ENCODE data around the gene KIAA1191. TPM values are rescaled to one million over a fixed set of nuclear protein-coding genes. Genes with fewer than 3 reads are reported as not detected.

KIAA1191 gene
- total RNA-seq, 1 donor from 2014 or later, result 103 TPM

DNA sequence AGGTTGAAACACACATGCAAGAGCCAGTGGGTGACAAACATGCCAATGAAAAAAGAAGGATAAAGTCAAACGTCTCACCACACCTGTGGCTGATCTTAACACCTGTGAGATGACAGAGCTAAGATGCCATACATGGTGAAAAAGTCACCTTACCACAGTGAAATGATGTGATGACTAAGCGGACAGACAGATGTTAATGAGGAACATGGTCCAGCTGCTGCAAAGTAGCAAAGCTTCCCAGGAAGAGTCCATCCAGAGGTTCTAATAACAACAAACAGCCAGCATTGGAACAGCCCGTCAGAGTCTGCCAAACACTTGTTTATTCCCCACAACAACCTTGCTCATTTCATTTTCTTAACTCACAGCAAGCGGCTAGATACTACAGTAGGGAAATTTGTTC is 1.9 kb downstream of the KIAA1191 start:
- Mint-ChIP-seq H3K27me3 (ENCODE audit: low read depth) (no peaks in the 10 kb centered on the region), H3K4me3 (ENCODE audit: unreplicated experiment) (peak overlapping the region; percentile 97), H3K9me3 (ENCODE audit: low read depth) (no peaks in the 10 kb centered on the region), H3K4me1 (ENCODE audit: low read depth) (peaks cover 25% of the 10 kb centered on the region), H3K36me3 (ENCODE audit: low read depth) (peaks cover 7% of the 10 kb centered on the region), H3K27ac (ENCODE audit: unreplicated experiment) (no peak overlapping the region)
- no peak for DNase-seq (ENCODE audit: low spot score)
- TF ChIP-seq, protein P1, sequence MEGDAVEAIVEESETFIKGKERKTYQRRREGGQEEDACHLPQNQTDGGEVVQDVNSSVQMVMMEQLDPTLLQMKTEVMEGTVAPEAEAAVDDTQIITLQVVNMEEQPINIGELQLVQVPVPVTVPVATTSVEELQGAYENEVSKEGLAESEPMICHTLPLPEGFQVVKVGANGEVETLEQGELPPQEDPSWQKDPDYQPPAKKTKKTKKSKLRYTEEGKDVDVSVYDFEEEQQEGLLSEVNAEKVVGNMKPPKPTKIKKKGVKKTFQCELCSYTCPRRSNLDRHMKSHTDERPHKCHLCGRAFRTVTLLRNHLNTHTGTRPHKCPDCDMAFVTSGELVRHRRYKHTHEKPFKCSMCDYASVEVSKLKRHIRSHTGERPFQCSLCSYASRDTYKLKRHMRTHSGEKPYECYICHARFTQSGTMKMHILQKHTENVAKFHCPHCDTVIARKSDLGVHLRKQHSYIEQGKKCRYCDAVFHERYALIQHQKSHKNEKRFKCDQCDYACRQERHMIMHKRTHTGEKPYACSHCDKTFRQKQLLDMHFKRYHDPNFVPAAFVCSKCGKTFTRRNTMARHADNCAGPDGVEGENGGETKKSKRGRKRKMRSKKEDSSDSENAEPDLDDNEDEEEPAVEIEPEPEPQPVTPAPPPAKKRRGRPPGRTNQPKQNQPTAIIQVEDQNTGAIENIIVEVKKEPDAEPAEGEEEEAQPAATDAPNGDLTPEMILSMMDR (IDR thresholded peaks at IDR 0.05), result no peak

DNA sequence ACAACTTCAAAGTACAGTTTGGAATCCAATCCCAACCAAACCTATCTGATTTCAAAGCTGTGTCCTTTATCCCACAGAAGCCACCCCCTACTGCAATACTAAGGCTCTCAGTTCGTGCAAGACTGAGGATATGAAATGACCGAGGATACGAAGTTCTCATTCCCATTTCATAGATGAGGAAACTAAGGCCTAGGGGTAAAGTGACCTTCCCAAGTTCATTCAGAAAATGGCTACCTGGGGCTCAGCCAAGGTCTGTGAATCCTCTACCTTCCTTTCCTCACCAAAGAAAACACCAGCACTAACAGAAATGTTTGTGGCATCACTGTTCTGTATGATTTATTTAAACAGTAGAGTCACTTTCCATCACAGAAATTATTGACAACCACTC is 5.4 kb downstream of the KIAA1191 start:
- Mint-ChIP-seq H3K27ac (ENCODE audit: unreplicated experiment) (no peak overlapping the region), H3K4me3 (ENCODE audit: unreplicated experiment) (no peak overlapping the region), H3K4me1 (ENCODE audit: low read depth) (peaks cover 17% of the 10 kb centered on the region), H3K36me3 (ENCODE audit: low read depth) (peaks cover 30% of the 10 kb centered on the region), H3K27me3 (ENCODE audit: low read depth) (no peaks in the 10 kb centered on the region), H3K9me3 (ENCODE audit: low read depth) (no peaks in the 10 kb centered on the region)
- DNase-seq (ENCODE audit: low spot score), result no peak
- TF ChIP-seq, protein P1 (IDR thresholded peaks at IDR 0.05), result no peak

DNA sequence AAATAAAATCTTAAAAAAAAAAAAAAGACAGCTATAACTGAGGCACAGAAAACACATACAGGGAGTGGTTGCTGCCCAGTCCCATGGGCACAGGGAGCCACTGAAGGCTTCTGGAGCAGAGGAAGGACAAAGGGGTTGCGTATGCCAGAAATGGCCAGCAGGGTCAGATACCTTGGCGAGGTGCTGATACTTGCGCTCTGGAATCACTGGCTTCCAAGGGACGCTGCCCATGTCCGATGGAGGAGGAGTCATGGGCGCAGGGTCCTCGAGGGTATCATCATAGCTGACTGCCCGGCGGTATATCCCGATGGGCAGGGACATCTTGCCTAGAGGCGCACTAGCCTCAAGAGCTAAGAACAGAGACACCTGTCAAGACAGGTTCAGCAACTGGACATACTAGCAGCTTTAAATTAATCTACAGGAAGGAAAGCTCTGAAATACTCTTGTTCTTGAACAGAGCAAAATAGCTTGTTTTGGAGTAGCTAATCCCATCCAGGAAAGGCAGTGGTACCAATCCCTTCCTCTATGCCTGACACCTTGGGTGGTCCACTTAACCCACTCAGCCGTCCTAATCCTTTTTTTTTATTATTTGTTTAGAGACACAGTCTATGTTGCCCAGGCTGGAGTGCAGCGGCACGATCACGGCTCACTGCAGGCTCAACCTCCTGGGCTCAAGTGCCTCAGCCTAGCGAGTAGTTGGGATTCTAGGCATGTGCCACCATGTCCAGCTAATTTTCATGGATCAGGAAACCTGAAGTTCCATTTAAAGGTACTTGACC is 6.0 kb downstream of the KIAA1191 start:
- H3K4me3 Mint-ChIP-seq (ENCODE audit: unreplicated experiment), result no peak overlapping the region
- H3K36me3 Mint-ChIP-seq (ENCODE audit: low read depth), result peaks cover 31% of the 10 kb centered on the region
- H3K27me3 Mint-ChIP-seq (ENCODE audit: low read depth), result no peaks in the 10 kb centered on the region
- TF ChIP-seq, protein P1 (IDR thresholded peaks at IDR 0.05), result peak; percentile 7
- H3K9me3 Mint-ChIP-seq (ENCODE audit: low read depth), result no peaks in the 10 kb centered on the region
- DNase-seq (ENCODE audit: low spot score), result no peak
- peaks cover 17% of the 10 kb centered on the region for H3K4me1 Mint-ChIP-seq (ENCODE audit: low read depth)
- no peak overlapping the region for H3K27ac Mint-ChIP-seq (ENCODE audit: unreplicated experiment)

DNA sequence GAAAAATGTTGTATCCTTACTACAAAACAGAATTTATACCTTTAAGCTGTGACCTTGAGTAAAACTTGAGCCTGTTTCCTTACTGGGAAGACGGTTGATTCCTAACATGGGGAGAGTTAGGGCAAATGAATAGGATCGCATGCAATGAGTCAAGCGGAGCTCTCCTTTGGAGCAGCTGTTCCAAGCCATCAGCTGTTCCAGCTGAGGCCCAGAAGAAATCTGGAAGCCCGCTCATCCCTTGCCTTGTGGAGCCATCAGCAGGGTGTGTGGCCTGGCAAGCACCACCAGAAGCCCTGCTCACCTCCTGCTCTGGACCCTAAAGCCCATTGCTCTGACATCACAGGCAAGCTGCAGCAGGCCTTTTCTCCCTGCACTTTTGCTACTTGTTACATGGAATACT is 8.0 kb downstream of the KIAA1191 start:
- no peak overlapping the region for H3K27ac Mint-ChIP-seq (ENCODE audit: unreplicated experiment)
- no peaks in the 10 kb centered on the region for H3K27me3 Mint-ChIP-seq (ENCODE audit: low read depth)
- H3K36me3 Mint-ChIP-seq (ENCODE audit: low read depth), result peaks cover 36% of the 10 kb centered on the region
- H3K4me3 Mint-ChIP-seq (ENCODE audit: unreplicated experiment), result no peak overlapping the region
- DNase-seq (ENCODE audit: low spot score), result no peak
- H3K9me3 Mint-ChIP-seq (ENCODE audit: low read depth), result no peaks in the 10 kb centered on the region
- H3K4me1 Mint-ChIP-seq (ENCODE audit: low read depth), result peaks cover 9% of the 10 kb centered on the region
- TF ChIP-seq, protein P1 (IDR thresholded peaks at IDR 0.05), result no peak

DNA sequence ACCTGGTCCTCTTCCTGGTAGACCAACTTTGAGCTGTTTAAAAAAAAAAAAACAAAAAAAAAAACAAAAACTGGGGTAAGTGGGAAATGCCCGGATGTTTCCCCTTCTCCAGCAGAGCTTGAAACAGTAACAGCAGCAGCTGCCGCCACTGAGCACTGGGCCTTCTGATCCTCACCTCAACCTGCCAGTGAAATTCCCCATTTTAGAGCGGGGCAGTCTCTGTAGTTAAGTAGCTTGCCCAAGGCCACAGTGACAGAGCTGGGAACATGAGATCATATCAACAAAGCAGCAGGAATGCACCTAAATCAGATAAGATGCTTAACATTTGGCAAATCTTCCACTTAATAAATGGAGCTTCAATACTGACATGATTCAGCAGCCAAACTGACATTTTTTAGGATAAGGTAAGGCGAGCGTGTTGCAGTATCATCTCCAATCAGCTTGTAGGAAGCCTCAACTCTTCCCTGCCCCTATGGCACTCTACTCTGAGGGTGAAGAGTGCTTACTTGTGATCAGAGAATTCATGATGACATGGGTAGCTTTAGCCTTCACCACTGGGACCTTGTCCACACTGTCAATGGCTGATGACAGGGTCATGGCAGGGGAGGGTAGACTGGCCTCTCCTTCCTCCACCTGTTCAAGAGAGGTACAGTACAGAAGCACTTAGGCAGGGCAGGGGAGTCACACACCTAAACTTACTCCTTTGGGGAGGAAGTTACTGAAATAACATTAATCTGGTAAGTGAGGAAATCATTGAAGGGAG is 9.3 kb downstream of the KIAA1191 start:
- H3K9me3 Mint-ChIP-seq (ENCODE audit: low read depth), result no peaks in the 10 kb centered on the region
- peaks cover 43% of the 10 kb centered on the region for H3K36me3 Mint-ChIP-seq (ENCODE audit: low read depth)
- H3K27me3 Mint-ChIP-seq (ENCODE audit: low read depth), result no peaks in the 10 kb centered on the region
- no peak overlapping the region for H3K27ac Mint-ChIP-seq (ENCODE audit: unreplicated experiment)
- peaks cover under 1% of the 10 kb centered on the region for H3K4me1 Mint-ChIP-seq (ENCODE audit: low read depth)
- no peak for DNase-seq (ENCODE audit: low spot score)
- TF ChIP-seq, protein P1 (IDR thresholded peaks at IDR 0.05), result no peak
- H3K4me3 Mint-ChIP-seq (ENCODE audit: unreplicated experiment), result no peak overlapping the region
